Measurements from ENCODE around the gene DDX43. TPM values are rescaled to one million over a fixed set of nuclear protein-coding genes. Genes with fewer than 3 reads are reported as not detected.

DDX43 gene
- total RNA-seq, 1 donor from 2014 or later: not detected

- Histone ChIP-seq H3K9ac (ENCODE audit: low read length) (no peak overlapping the region), H3K9me3 (ENCODE audit: insufficient read depth, low read depth, low read length) (no peaks in the 10 kb centered on the region), H3K79me2 (ENCODE audit: insufficient read depth, low read length) (no peaks in the 10 kb centered on the region), H4K20me1 (ENCODE audit: insufficient read depth, low read length) (no peaks in the 10 kb centered on the region), H3K27me3 (ENCODE audit: insufficient read depth, low read length) (no peaks in the 10 kb centered on the region), H3K4me1 (ENCODE audit: insufficient read depth, low read length) (no peaks in the 10 kb centered on the region), H2AFZ (ENCODE audit: low read depth, low read length) (no peak overlapping the region), H3K27ac (ENCODE audit: low read depth, low read length) (no peak overlapping the region), H3K4me3 (ENCODE audit: insufficient read depth, low read depth, low read length) (no peak overlapping the region), H3K36me3 (ENCODE audit: insufficient read depth, low read length) (no peaks in the 10 kb centered on the region), H3K4me2 (ENCODE audit: low read length) (no peak overlapping the region)
- no peak overlapping the region for H3K4me3 Mint-ChIP-seq (ENCODE audit: unreplicated experiment)
- FAIRE-seq: no peak
- H3K4me1 Mint-ChIP-seq (ENCODE audit: low read depth, unreplicated experiment): no peaks in the 10 kb centered on the region
- H3K27ac Mint-ChIP-seq (ENCODE audit: unreplicated experiment): no peak overlapping the region
- TF ChIP-seq CTCF (IDR thresholded peaks at IDR 0.05; ENCODE audit: insufficient read depth, low read depth, low read length) (no peak), EZH2 (IDR thresholded peaks at IDR 0.05; ENCODE audit: insufficient read depth, low read length) (no peak)
- H3K27me3 Mint-ChIP-seq (ENCODE audit: low read depth, unreplicated experiment): no peaks in the 10 kb centered on the region
- H3K36me3 Mint-ChIP-seq (ENCODE audit: low read depth, unreplicated experiment): no peaks in the 10 kb centered on the region
- no peaks in the 10 kb centered on the region for H3K9me3 Mint-ChIP-seq (ENCODE audit: unreplicated experiment)
- DNase-seq (ENCODE audit: low read depth): no peak
Measured at GRCh38 chr6:73382462-73383113, 12.0 kb upstream of the DDX43 start.

GRCh38 chr6:73388433-73388799, 6.2 kb upstream of the DDX43 start:
- H3K9ac ChIP-seq (ENCODE audit: low read length): peak overlapping the region; percentile 76
- no peaks in the 10 kb centered on the region for H3K27me3 ChIP-seq (ENCODE audit: insufficient read depth, low read length)
- peak overlapping the region; percentile 91 for H3K4me2 ChIP-seq (ENCODE audit: low read length)
- H3K79me2 ChIP-seq (ENCODE audit: insufficient read depth, low read length): no peaks in the 10 kb centered on the region
- no peak for TF ChIP-seq EZH2 (IDR thresholded peaks at IDR 0.05; ENCODE audit: insufficient read depth, low read length)
- TF ChIP-seq CTCF (IDR thresholded peaks at IDR 0.05; ENCODE audit: insufficient read depth, low read depth, low read length): no peak
- H3K27me3 Mint-ChIP-seq (ENCODE audit: low read depth, unreplicated experiment): no peaks in the 10 kb centered on the region
- H3K9me3 ChIP-seq (ENCODE audit: insufficient read depth, low read depth, low read length): no peaks in the 10 kb centered on the region
- H3K4me1 Mint-ChIP-seq (ENCODE audit: low read depth, unreplicated experiment): no peaks in the 10 kb centered on the region
- H3K27ac Mint-ChIP-seq (ENCODE audit: unreplicated experiment): no peak overlapping the region
- H3K9me3 Mint-ChIP-seq (ENCODE audit: unreplicated experiment): no peaks in the 10 kb centered on the region
- H3K4me1 ChIP-seq (ENCODE audit: insufficient read depth, low read length): no peaks in the 10 kb centered on the region
- peak overlapping the region; percentile 64 for H3K4me3 ChIP-seq (ENCODE audit: insufficient read depth, low read depth, low read length)
- no peaks in the 10 kb centered on the region for H4K20me1 ChIP-seq (ENCODE audit: insufficient read depth, low read length)
- peak overlapping the region; percentile 90 for H2AFZ ChIP-seq (ENCODE audit: low read depth, low read length)
- H3K4me3 Mint-ChIP-seq (ENCODE audit: unreplicated experiment): peak overlapping the region; percentile 83
- no peaks in the 10 kb centered on the region for H3K36me3 Mint-ChIP-seq (ENCODE audit: low read depth, unreplicated experiment)
- FAIRE-seq: no peak
- H3K36me3 ChIP-seq (ENCODE audit: insufficient read depth, low read length): no peaks in the 10 kb centered on the region
- no peak for DNase-seq (ENCODE audit: low read depth)
- H3K27ac ChIP-seq (ENCODE audit: low read depth, low read length): no peak overlapping the region

GRCh38 chr6:73388800-73389512, 5.7 kb upstream of the DDX43 start:
- H3K27me3 Mint-ChIP-seq (ENCODE audit: low read depth, unreplicated experiment): no peaks in the 10 kb centered on the region
- Histone ChIP-seq H3K9ac (ENCODE audit: low read length) (peak overlapping the region; percentile 76), H2AFZ (ENCODE audit: low read depth, low read length) (peak overlapping the region; percentile 90), H3K27ac (ENCODE audit: low read depth, low read length) (peak overlapping the region; percentile 20), H3K79me2 (ENCODE audit: insufficient read depth, low read length) (no peaks in the 10 kb centered on the region), H3K9me3 (ENCODE audit: insufficient read depth, low read depth, low read length) (no peaks in the 10 kb centered on the region), H3K4me1 (ENCODE audit: insufficient read depth, low read length) (no peaks in the 10 kb centered on the region), H3K27me3 (ENCODE audit: insufficient read depth, low read length) (no peaks in the 10 kb centered on the region), H3K4me3 (ENCODE audit: insufficient read depth, low read depth, low read length) (peak overlapping the region; percentile 64), H3K4me2 (ENCODE audit: low read length) (peak overlapping the region; percentile 91), H4K20me1 (ENCODE audit: insufficient read depth, low read length) (no peaks in the 10 kb centered on the region), H3K36me3 (ENCODE audit: insufficient read depth, low read length) (no peaks in the 10 kb centered on the region)
- H3K36me3 Mint-ChIP-seq (ENCODE audit: low read depth, unreplicated experiment): no peaks in the 10 kb centered on the region
- TF ChIP-seq CTCF (IDR thresholded peaks at IDR 0.05; ENCODE audit: insufficient read depth, low read depth, low read length) (peak; percentile 58), EZH2 (IDR thresholded peaks at IDR 0.05; ENCODE audit: insufficient read depth, low read length) (no peak)
- peak overlapping the region; percentile 83 for H3K4me3 Mint-ChIP-seq (ENCODE audit: unreplicated experiment)
- H3K27ac Mint-ChIP-seq (ENCODE audit: unreplicated experiment): no peak overlapping the region
- peak; percentile 41 for DNase-seq (ENCODE audit: low read depth)
- H3K9me3 Mint-ChIP-seq (ENCODE audit: unreplicated experiment): no peaks in the 10 kb centered on the region
- no peaks in the 10 kb centered on the region for H3K4me1 Mint-ChIP-seq (ENCODE audit: low read depth, unreplicated experiment)
- no peak for FAIRE-seq

Data from astrocyte (in vitro differentiated cells and primary cell).